OCI-M2 (cell line): ENCODE data around the gene UBFD1.
"Not testable (repeated sequence)": the region's sequence is repeated elsewhere in the genome, so short reads cannot be mapped to it uniquely, and the experiment has no call there.

Experiments
- DNase-seq: peaks from one replicate; lab custom pipeline; 2025; ENCODE audit not compliant: unreplicated experiment; lab: John Stamatoyannopoulos, UW

UBFD1 gene

GRCh38 chr16:23597003-23597756 is 39.7 kb downstream of the UBFD1 start:
- peak; percentile 42 for DNase-seq

GRCh38 chr16:23607726-23608125 is 50.2 kb downstream of the UBFD1 start:
- DNase-seq: no peak

GRCh38 chr16:23608194-23608593 is 50.7 kb downstream of the UBFD1 start:
- DNase-seq: no peak

GRCh38 chr16:23609929-23610328 is 52.4 kb downstream of the UBFD1 start:
- no peak for DNase-seq

GRCh38 chr16:23610905-23611304 is 53.4 kb downstream of the UBFD1 start:
- not testable (repeated sequence) for DNase-seq

- no peak for DNase-seq
These were observed 54.4 kb downstream of the UBFD1 start for GRCh38 chr16:23611936-23612335.

- DNase-seq: no peak
These were observed 58.3 kb downstream of the UBFD1 start for GRCh38 chr16:23615805-23616204.
